SU-DHL-6 (cell line): Measurements from ENCODE around the gene CADM2.

Experiments used
- H2AFZ ChIP-seq: fragments of 200-600 bp; sonication (generic); 2 replicates; pipeline ENCODE4 v1.6.1; 2014; ENCODE audit warnings: low read depth, mild to moderate bottlenecking, moderate library complexity, mixed read lengths, antibody characterized with exemption, low read length; ENCODE audit not compliant: severe bottlenecking
- H3F3A ChIP-seq: fragments of 200-600 bp; shearing (Covaris generic); 2 replicates; pipeline ENCODE4 v1.6.0; 2016; ENCODE audit warnings: antibody characterized with exemption, mild to moderate bottlenecking; ENCODE audit not compliant: insufficient read depth
- H3K27ac ChIP-seq: fragments of 200-600 bp; sonication (generic); 2 replicates; pipeline ENCODE4 v1.5.1; 2016; ENCODE audit warnings: low read depth, mild to moderate bottlenecking, low read length, moderate library complexity, mixed read lengths
- H3K27me3 ChIP-seq: fragments of 200-600 bp; sonication (generic), shearing (Covaris generic); 2 replicates; pipeline ENCODE4 v1.6.0; 2014; ENCODE audit warnings: mild to moderate bottlenecking, low read length
- H3K36me3 ChIP-seq: fragments of 200-600 bp; sonication (generic); 2 replicates; pipeline ENCODE4 v1.6.1; 2014; ENCODE audit warnings: mild to moderate bottlenecking, low read length, mixed read lengths
- H3K4me2 ChIP-seq: fragments of 300-600, 200-600 bp; shearing (Covaris generic), sonication (generic); 2 replicates; pipeline ENCODE4 v1.6.0; 2014; ENCODE audit warnings: low read length, low read depth, mild to moderate bottlenecking; ENCODE audit not compliant: poor library complexity, severe bottlenecking
- H3K4me3 ChIP-seq: fragments of 200-600 bp; sonication (generic); 2 replicates; pipeline ENCODE4 v1.5.1; 2014; ENCODE audit warnings: antibody characterized with exemption, low read length, mild to moderate bottlenecking, mixed read lengths; ENCODE audit not compliant: insufficient read depth, poor library complexity, severe bottlenecking
- H3K79me2 ChIP-seq: fragments of 200-600 bp; sonication (generic); 2 replicates; pipeline ENCODE4 v1.6.1; 2014; ENCODE audit warnings: mild to moderate bottlenecking, low read length, moderate library complexity; ENCODE audit not compliant: insufficient read depth
- H3K9ac ChIP-seq: fragments of 200-600 bp; sonication (generic); 2 replicates; pipeline ENCODE4 v1.7.0; 2014; ENCODE audit warnings: mild to moderate bottlenecking, low read length
- H3K9me2 ChIP-seq: fragments of 200-600 bp; sonication (generic); replicated peaks from 2 replicates; pipeline ENCODE4 v1.6.1; 2014; ENCODE audit warnings: low read length; ENCODE audit not compliant: insufficient read depth
- H3K9me3 ChIP-seq: fragments of 200-600 bp; sonication (generic); 2 replicates; pipeline ENCODE4 v1.6.1; 2014; ENCODE audit warnings: low read length, mixed read lengths; ENCODE audit not compliant: insufficient read depth
- H4K20me1 ChIP-seq: fragments of 200-600 bp; sonication (generic); 2 replicates; pipeline ENCODE4 v1.6.1; 2014; ENCODE audit warnings: low read depth, mild to moderate bottlenecking, antibody characterized with exemption, low read length, moderate library complexity, mixed read lengths
- EZH2phosphoT487 ChIP-seq: fragments of 200-600 bp; sonication (generic), shearing (Covaris generic); conservative IDR thresholded peaks from 2 replicates; pipeline ENCODE4 v1.6.1; 2018; ENCODE audit warnings: mild to moderate bottlenecking, antibody characterized with exemption, low read length, moderate library complexity, mixed read lengths
- TF ChIP-seq, protein P1 (sequence below): fragments of 200-600 bp; sonication (generic); IDR thresholded peaks from one replicate; pipeline ENCODE4 v1.5.1; 2017; ENCODE audit warnings: antibody characterized with exemption, mild to moderate bottlenecking, low read length, moderate library complexity; ENCODE audit not compliant: insufficient read depth, poor library complexity, severe bottlenecking

Gene CADM2

DNA sequence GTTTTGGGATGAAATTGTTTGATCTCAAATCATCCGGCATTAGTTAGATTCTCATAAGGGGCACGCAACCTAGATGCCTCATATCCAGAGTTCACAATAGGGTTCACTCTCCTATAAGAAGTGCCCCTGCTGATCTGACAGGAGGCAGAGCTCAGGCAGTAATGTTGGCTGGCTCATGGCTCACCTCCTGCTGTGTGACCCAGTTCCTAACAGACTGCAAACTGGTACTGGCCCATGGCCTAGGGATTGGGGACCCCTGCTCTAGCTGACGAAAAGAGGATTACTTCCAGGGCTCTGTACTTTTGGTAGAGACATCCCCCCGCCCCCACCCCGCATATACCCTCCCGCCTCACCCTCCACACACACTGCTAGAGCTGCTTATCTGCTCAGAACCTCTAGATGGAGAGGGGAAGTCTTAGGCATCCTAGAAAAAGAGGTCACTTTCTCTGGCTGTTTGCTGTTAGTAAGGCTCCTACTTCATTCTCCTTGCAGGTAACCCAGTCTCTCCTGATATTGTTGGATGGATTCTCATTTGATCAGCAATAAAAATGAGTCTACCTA lies 923.1 kb downstream of the CADM2 start:
- no peak overlapping the region for H3K4me2 ChIP-seq

DNA sequence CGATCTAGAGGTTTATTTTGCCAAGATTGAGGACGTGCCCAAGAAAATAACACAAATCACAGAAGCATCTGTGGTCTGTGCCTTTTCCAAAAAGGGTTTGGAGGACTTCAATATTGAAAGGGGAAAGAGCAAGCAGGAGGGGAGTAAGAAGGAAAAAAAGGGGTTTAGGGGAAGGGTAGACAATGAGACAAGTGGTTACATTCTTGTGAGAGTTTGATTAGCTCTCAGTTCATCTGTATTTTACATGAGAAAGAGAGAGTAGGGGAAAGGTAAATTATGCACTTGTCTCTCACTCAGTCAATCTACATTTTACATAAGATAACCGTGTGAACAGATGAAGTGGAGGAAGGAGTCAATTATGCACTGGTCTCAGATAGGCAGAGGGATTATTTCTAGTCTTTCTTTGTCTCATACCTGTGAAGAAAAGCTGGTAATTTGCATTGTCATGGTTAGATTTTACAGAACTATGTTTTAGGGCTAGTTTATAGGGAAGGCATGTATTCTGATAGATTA lies 931.3 kb downstream of the CADM2 start:
- Histone ChIP-seq H3K27ac (no peak overlapping the region), H3K9me3 (no peaks in the 10 kb centered on the region), H3K79me2 (no peaks in the 10 kb centered on the region), H3K4me3 (no peak overlapping the region), H3K9ac (no peak overlapping the region), H3K27me3 (no peaks in the 10 kb centered on the region), H4K20me1 (no peaks in the 10 kb centered on the region), H3K4me2 (no peak overlapping the region), H2AFZ (no peak overlapping the region), H3F3A (no peaks in the 10 kb centered on the region), H3K9me2 (no peaks in the 10 kb centered on the region), H3K36me3 (no peaks in the 10 kb centered on the region)
- TF ChIP-seq EZH2phosphoT487 = no peak
- TF ChIP-seq, protein P1, sequence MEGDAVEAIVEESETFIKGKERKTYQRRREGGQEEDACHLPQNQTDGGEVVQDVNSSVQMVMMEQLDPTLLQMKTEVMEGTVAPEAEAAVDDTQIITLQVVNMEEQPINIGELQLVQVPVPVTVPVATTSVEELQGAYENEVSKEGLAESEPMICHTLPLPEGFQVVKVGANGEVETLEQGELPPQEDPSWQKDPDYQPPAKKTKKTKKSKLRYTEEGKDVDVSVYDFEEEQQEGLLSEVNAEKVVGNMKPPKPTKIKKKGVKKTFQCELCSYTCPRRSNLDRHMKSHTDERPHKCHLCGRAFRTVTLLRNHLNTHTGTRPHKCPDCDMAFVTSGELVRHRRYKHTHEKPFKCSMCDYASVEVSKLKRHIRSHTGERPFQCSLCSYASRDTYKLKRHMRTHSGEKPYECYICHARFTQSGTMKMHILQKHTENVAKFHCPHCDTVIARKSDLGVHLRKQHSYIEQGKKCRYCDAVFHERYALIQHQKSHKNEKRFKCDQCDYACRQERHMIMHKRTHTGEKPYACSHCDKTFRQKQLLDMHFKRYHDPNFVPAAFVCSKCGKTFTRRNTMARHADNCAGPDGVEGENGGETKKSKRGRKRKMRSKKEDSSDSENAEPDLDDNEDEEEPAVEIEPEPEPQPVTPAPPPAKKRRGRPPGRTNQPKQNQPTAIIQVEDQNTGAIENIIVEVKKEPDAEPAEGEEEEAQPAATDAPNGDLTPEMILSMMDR = no peak

More for the DNA sequence above, 923.1 kb downstream of the CADM2 start:
- no peaks in the 10 kb centered on the region for H3K27me3 ChIP-seq
- H3K4me3 ChIP-seq = no peak overlapping the region
- no peak overlapping the region for H3K27ac ChIP-seq
- TF ChIP-seq, protein P1 = no peak
- TF ChIP-seq EZH2phosphoT487 = no peak
- no peaks in the 10 kb centered on the region for H4K20me1 ChIP-seq
- no peaks in the 10 kb centered on the region for H3K9me2 ChIP-seq
- no peaks in the 10 kb centered on the region for H3F3A ChIP-seq
- no peak overlapping the region for H2AFZ ChIP-seq
- H3K36me3 ChIP-seq = no peaks in the 10 kb centered on the region
- H3K9me3 ChIP-seq = no peaks in the 10 kb centered on the region
- H3K9ac ChIP-seq = no peak overlapping the region
- no peaks in the 10 kb centered on the region for H3K79me2 ChIP-seq

DNA sequence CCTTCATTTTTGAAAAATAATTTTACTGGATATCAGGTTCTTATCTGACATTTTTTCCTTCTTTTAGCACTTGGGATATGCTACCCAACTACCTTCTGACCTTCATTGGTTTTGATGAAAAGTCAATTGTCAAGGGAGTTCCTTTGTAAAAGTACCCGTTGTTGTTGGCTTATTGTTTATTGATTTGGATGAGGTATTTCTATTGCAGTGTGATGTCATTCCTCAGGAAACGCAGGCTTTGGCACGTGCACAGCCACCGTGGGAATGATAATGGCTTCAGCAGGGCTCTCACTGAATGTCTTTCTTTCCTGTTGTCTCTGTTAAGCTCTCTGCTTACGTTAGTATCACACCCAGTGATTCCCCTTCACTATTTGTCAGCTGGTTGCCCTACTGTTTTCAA lies 944.6 kb downstream of the CADM2 start:
- Histone ChIP-seq H3K36me3 (no peaks in the 10 kb centered on the region), H3K9me3 (no peaks in the 10 kb centered on the region), H3K4me2 (no peak overlapping the region), H3K9me2 (no peaks in the 10 kb centered on the region), H3K27me3 (no peaks in the 10 kb centered on the region), H3F3A (no peaks in the 10 kb centered on the region), H4K20me1 (no peaks in the 10 kb centered on the region), H3K79me2 (no peaks in the 10 kb centered on the region), H3K9ac (no peak overlapping the region), H3K27ac (no peak overlapping the region), H2AFZ (no peak overlapping the region), H3K4me3 (no peak overlapping the region)
- no peak for TF ChIP-seq EZH2phosphoT487
- TF ChIP-seq, protein P1 = no peak
